ENCODE data around the gene GTF3A. TPM values are rescaled to one million over a fixed set of nuclear protein-coding genes. Genes with fewer than 3 reads are reported as not detected.

GTF3A gene
- total and polyA plus RNA-seq, 2 donors from 2014 or later: 64.8 to 126 TPM

- TF ChIP-seq CTCF (IDR thresholded peaks at IDR 0.05; ENCODE audit: borderline replicate concordance, extremely low read depth, insufficient read depth): peak; percentile 77
- no peaks in the 10 kb centered on the region for H3K27me3 ChIP-seq (ENCODE audit: control insufficient read depth, insufficient read depth, low read length)
- no peaks in the 10 kb centered on the region for H3K36me3 ChIP-seq (ENCODE audit: control insufficient read depth in 2 of 3, insufficient read depth in 3 of 3, low read length in 3 of 3)
- no peak overlapping the region for H3K9ac ChIP-seq (ENCODE audit: low read length in 3 of 3)
- FAIRE-seq: no peak
- intact Hi-C loops (cut with DNase I): no loop called here
- DNase-seq: peak in 4 of 5 donors; percentile 56 to 73 (median 66)
- H3K27ac ChIP-seq (ENCODE audit: low read depth in 2 of 2, low read length in 2 of 2): no peak overlapping the region
- H3K4me1 ChIP-seq (ENCODE audit: control insufficient read depth in 2 of 3, insufficient read depth in 2 of 3, low read depth in 1 of 3, low read length in 3 of 3): no peaks in the 10 kb centered on the region
- no peaks in the 10 kb centered on the region for H3K9me3 ChIP-seq (ENCODE audit: control insufficient read depth in 2 of 3, insufficient read depth in 1 of 3, low read length in 3 of 3)
- no peak overlapping the region for H3K4me3 ChIP-seq (ENCODE audit: low read length in 3 of 3)
Observed at GRCh38 chr13:27375686-27376326, 48.6 kb upstream of the GTF3A start.

- DNase-seq (no peak), FAIRE-seq (no peak)
- TF ChIP-seq CTCF (IDR thresholded peaks at IDR 0.05; ENCODE audit: borderline replicate concordance, extremely low read depth, insufficient read depth): no peak
- intact Hi-C loops (cut with DNase I): no loop called here
- H3K9ac ChIP-seq (ENCODE audit: low read length in 3 of 3): no peak overlapping the region
- no peaks in the 10 kb centered on the region for H3K9me3 ChIP-seq (ENCODE audit: control insufficient read depth in 2 of 3, insufficient read depth in 1 of 3, low read length in 3 of 3)
- no peak overlapping the region for H3K27ac ChIP-seq (ENCODE audit: low read depth in 2 of 2, low read length in 2 of 2)
- no peaks in the 10 kb centered on the region for H3K36me3 ChIP-seq (ENCODE audit: control insufficient read depth in 2 of 3, insufficient read depth in 3 of 3, low read length in 3 of 3)
- H3K4me1 ChIP-seq (ENCODE audit: control insufficient read depth in 2 of 3, insufficient read depth in 2 of 3, low read depth in 1 of 3, low read length in 3 of 3): no peaks in the 10 kb centered on the region
- no peaks in the 10 kb centered on the region for H3K27me3 ChIP-seq (ENCODE audit: control insufficient read depth, insufficient read depth, low read length)
- H3K4me3 ChIP-seq (ENCODE audit: low read length in 3 of 3): no peak overlapping the region
Observed at GRCh38 chr13:27379126-27379525, 45.3 kb upstream of the GTF3A start.

GRCh38 chr13:27379694-27380641 lies 44.5 kb upstream of the GTF3A start:
- no peaks in the 10 kb centered on the region for H3K4me1 ChIP-seq (ENCODE audit: control insufficient read depth in 2 of 3, insufficient read depth in 2 of 3, low read depth in 1 of 3, low read length in 3 of 3)
- intact Hi-C loops (cut with DNase I): no loop called here
- DNase-seq: peak in 4 of 5 donors; percentile 64 to 82 (median 73)
- H3K27me3 ChIP-seq (ENCODE audit: control insufficient read depth, insufficient read depth, low read length): no peaks in the 10 kb centered on the region
- H3K9ac ChIP-seq (ENCODE audit: low read length in 3 of 3): no peak overlapping the region
- no peaks in the 10 kb centered on the region for H3K9me3 ChIP-seq (ENCODE audit: control insufficient read depth in 2 of 3, insufficient read depth in 1 of 3, low read length in 3 of 3)
- no peak overlapping the region for H3K4me3 ChIP-seq (ENCODE audit: low read length in 3 of 3)
- peak; percentile 53 for TF ChIP-seq CTCF (IDR thresholded peaks at IDR 0.05; ENCODE audit: borderline replicate concordance, extremely low read depth, insufficient read depth)
- H3K36me3 ChIP-seq (ENCODE audit: control insufficient read depth in 2 of 3, insufficient read depth in 3 of 3, low read length in 3 of 3): no peaks in the 10 kb centered on the region
- no peak overlapping the region for H3K27ac ChIP-seq (ENCODE audit: low read depth in 2 of 2, low read length in 2 of 2)
- no peak for FAIRE-seq
